Peyer's patch (tissue), 4 donors: Measurements from ENCODE around the gene CAPRIN1. TPM values are rescaled to one million over a fixed set of nuclear protein-coding genes. Genes with fewer than 3 reads are reported as not detected.

ENCODE experiments used
- DNase-seq, 3 donors: peaks; one replicate each; pipeline ENCODE4 v3.0.0-alpha.2; 2017 to 2019
- H3K27ac ChIP-seq, 4 donors: fragments of 200-600 bp; sonication (generic); one replicate each; pipeline ENCODE4 v1.5.1; 2016 to 2019
- H3K27me3 ChIP-seq, 2 donors: fragments of 200-600 bp; sonication (generic); one replicate each; pipeline ENCODE4 v1.5.1; 2019
- H3K36me3 ChIP-seq, 3 donors: fragments of 200-600 bp; sonication (generic); one replicate each; pipeline ENCODE4 v1.5.1; 2016 to 2019
- H3K4me1 ChIP-seq, 4 donors: fragments of 200-600 bp; sonication (generic); one replicate each; pipeline ENCODE4 v1.5.1; 2016 to 2019
- H3K4me3 ChIP-seq, 4 donors: fragments of 200-600 bp; sonication (generic); 1 replicate in 3 of 4; 2 replicates in 1 of 4; pipeline ENCODE4 v1.5.1; 2016 to 2019; ENCODE audit warnings: mild to moderate bottlenecking in 1 of 4
- H3K9me3 ChIP-seq, 4 donors: fragments of 200-600 bp; sonication (generic); one replicate each; pipeline ENCODE4 v1.5.1; 2016 to 2019; ENCODE audit warnings: mild to moderate bottlenecking in 1 of 4
- CTCF ChIP-seq, 6 experiments: fragments of 450-650 bp in 4 of 6; fragments of 200-600 bp in 2 of 6; sonication (generic) in 1 of 6; IDR thresholded peaks; one replicate each; pipeline ENCODE4 v1.5.1; 2017 to 2019; ENCODE audit warnings: antibody characterized with exemption in 6 of 6, mild to moderate bottlenecking in 3 of 6, moderate library complexity in 1 of 6
- POLR2A ChIP-seq, 2 donors: fragments of 450-650 bp; IDR thresholded peaks; one replicate each; pipeline ENCODE4 v1.5.1; 2017; ENCODE audit warnings: antibody characterized with exemption in 2 of 2, mild to moderate bottlenecking in 2 of 2, moderate library complexity in 2 of 2
- total RNA-seq, 4 donors: library from RNA; depleted of rRNA; stranded (reverse); fragments of >200 nt; gene quantifications; one replicate each; pipeline ENCODE4 v1.1.0, GENCODE V29; 2016

CAPRIN1 gene
- total RNA-seq, 4 donors from 2014 or later: 107 to 158 (median 142) TPM

- H3K27ac ChIP-seq: no peak overlapping the region
- DNase-seq: no peak
- H3K4me3 ChIP-seq: no peak overlapping the region
- H3K27me3 ChIP-seq: no peaks in the 10 kb centered on the region
- H3K4me1 ChIP-seq: peaks cover 0 to 16% (median 0%) of the 10 kb centered on the region in 4 donors
- H3K36me3 ChIP-seq: peaks cover 0 to 79% (median 0%) of the 10 kb centered on the region in 3 donors
- TF ChIP-seq POLR2A (IDR thresholded peaks at IDR 0.05) (no peak), CTCF (IDR thresholded peaks at IDR 0.05) (no peak)
- H3K9me3 ChIP-seq: no peaks in the 10 kb centered on the region
These were observed 95.3 kb downstream of the CAPRIN1 start for GRCh38 chr11:34146866-34147265.

- Histone ChIP-seq H3K4me3 (no peak overlapping the region), H3K27me3 (no peaks in the 10 kb centered on the region), H3K36me3 (peaks cover 0 to 72% (median 0%) of the 10 kb centered on the region in 3 donors), H3K27ac (no peak overlapping the region), H3K9me3 (no peaks in the 10 kb centered on the region), H3K4me1 (peaks cover 0 to 16% (median 0%) of the 10 kb centered on the region in 4 donors)
- no peak for DNase-seq
- TF ChIP-seq POLR2A (IDR thresholded peaks at IDR 0.05) (no peak), CTCF (IDR thresholded peaks at IDR 0.05) (no peak)
These were observed 96.0 kb downstream of the CAPRIN1 start for GRCh38 chr11:34147581-34147980.

DNA sequence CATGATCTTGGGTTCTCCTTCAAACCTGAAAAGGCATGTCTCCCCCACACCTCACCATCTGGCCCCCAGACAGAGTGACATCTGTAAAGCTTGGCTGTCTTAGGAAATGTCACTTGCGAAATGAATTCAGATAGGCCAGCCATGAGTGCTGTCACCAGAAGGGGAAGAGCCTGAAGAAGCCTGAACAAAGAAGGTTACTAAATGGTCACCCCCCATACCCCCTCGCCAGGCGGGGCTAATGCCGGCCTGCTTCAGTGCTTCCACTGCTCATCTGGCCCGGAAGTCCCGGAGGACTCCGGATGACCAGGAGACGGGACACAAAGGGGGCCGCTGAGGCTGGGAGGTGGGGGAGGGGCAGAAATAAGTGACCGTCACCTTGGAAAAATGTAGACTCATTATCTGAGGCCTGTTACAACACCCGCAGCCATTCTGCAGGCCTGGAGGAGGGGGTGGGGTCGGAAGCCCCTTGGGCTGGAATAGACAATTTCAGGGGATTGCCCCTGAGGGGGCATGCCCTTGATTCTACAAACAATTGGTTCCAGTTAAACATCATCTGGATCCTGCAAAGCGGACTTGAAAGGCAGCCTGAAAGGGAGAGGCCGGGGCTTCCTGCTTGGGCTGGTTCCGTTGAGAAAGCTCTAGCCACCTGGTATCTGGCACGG, 97.1 kb downstream of the CAPRIN1 start:
- H3K27ac ChIP-seq: no peak overlapping the region
- H3K4me3 ChIP-seq: no peak overlapping the region
- H3K36me3 ChIP-seq: peaks cover 0 to 62% (median 0%) of the 10 kb centered on the region in 3 donors
- H3K27me3 ChIP-seq: no peaks in the 10 kb centered on the region
- TF ChIP-seq CTCF (IDR thresholded peaks at IDR 0.05) (no peak), POLR2A (IDR thresholded peaks at IDR 0.05) (no peak)
- no peak for DNase-seq
- no peaks in the 10 kb centered on the region for H3K9me3 ChIP-seq
- peaks cover 0 to 16% (median 1%) of the 10 kb centered on the region in 4 donors for H3K4me1 ChIP-seq

DNA sequence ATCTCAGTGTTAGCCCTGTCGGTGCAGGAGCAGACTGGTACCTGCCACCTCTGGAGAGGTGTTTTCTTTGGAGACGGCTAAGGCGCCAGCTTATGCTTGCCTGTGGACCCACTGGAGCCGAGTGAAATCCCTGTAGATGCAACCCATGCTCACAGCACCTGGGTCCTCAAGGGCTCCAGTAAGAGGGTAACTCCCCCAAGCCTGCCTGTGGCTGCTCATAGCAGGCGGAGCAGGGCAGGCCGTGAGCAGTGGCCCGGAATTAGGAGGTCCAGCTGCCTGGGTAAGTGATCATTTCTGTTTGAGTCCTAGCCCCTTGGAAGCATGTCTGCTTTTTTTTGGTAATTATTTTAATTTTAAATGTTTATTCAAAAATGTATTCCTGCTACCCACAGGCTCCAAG, 97.7 kb downstream of the CAPRIN1 start:
- no peak for TF ChIP-seq POLR2A (IDR thresholded peaks at IDR 0.05)
- TF ChIP-seq CTCF (IDR thresholded peaks at IDR 0.05): no peak
- H3K27me3 ChIP-seq: no peaks in the 10 kb centered on the region
- no peaks in the 10 kb centered on the region for H3K9me3 ChIP-seq
- peaks cover 0 to 16% (median 2%) of the 10 kb centered on the region in 4 donors for H3K4me1 ChIP-seq
- peaks cover 0 to 56% (median 0%) of the 10 kb centered on the region in 3 donors for H3K36me3 ChIP-seq
- no peak overlapping the region for H3K4me3 ChIP-seq
- no peak for DNase-seq
- no peak overlapping the region for H3K27ac ChIP-seq

DNA sequence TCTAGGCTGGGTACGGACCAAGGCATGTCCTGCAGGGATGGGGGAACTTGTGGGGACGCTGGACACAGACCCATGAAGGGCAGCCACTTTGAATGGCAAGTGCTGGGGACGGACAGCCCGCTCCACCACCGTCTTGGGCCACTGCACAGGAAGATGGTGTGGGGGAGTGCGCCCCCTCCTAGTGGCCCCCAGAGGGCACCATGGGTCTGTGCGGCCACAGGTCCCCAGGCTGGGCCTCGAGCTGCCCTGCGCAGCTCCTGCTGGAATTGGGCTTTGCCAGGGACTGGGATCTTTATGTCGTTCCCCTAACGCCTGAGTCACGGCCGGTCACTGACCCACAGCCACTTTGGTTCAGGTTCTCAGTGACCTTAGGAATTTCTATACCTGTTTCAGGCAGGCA, 98.3 kb downstream of the CAPRIN1 start:
- H3K36me3 ChIP-seq: peaks cover 0 to 55% (median 0%) of the 10 kb centered on the region in 3 donors
- H3K4me3 ChIP-seq: no peak overlapping the region
- H3K9me3 ChIP-seq: no peaks in the 10 kb centered on the region
- DNase-seq: no peak
- peaks cover 0 to 16% (median 2%) of the 10 kb centered on the region in 4 donors for H3K4me1 ChIP-seq
- H3K27me3 ChIP-seq: no peaks in the 10 kb centered on the region
- peak in 3 of 6 experiments; percentile 6 to 20 (median 19) for TF ChIP-seq CTCF (IDR thresholded peaks at IDR 0.05)
- TF ChIP-seq POLR2A (IDR thresholded peaks at IDR 0.05): no peak
- H3K27ac ChIP-seq: no peak overlapping the region
